Body of pancreas (tissue), 4 donors: Measurements from ENCODE around the gene PLCH1. TPM values are rescaled to one million over a fixed set of nuclear protein-coding genes. Genes with fewer than 3 reads are reported as not detected.
A peak's percentile ranks its signal among the peaks of the same experiment; 100 is the strongest.

Source experiments
- ATAC-seq: fragments of 150-250 bp; one replicate; pipeline ENCODE4 v1.9.1; 2016
- DNase-seq, 4 donors: peaks; one replicate each; pipeline ENCODE4 v3.0.0-alpha.2; 2019
- H3K27ac ChIP-seq, 4 donors: fragments of 200-600 bp; sonication (generic); 1 replicate in 3 of 4; 2 replicates in 1 of 4; pipeline versions ENCODE4 v1.5.1 to v1.6.1; 2016 to 2019; ENCODE audit warnings: mild to moderate bottlenecking in 1 of 4, mixed read lengths in 1 of 4, moderate library complexity in 1 of 4
- H3K27me3 ChIP-seq, 2 donors: fragments of 200-600 bp; sonication (generic); one replicate each; pipeline ENCODE4 v1.6.0; 2016; ENCODE audit warnings: mild to moderate bottlenecking in 1 of 2
- H3K36me3 ChIP-seq, 2 donors: fragments of 200-600 bp; sonication (generic); replicated peaks in 1 of 2; 2 replicates each; pipeline ENCODE4 v1.5.1; 2016; ENCODE audit warnings: low read depth in 2 of 2; ENCODE audit not compliant: insufficient read depth in 1 of 2
- H3K4me1 ChIP-seq: fragments of 200-600 bp; sonication (generic); one replicate; pipeline ENCODE4 v1.6.0; 2016
- H3K4me3 ChIP-seq, 2 donors: fragments of 200-600 bp; sonication (generic); 1 replicate in 1 of 2; 2 replicates in 1 of 2; pipeline ENCODE4 v1.5.1; 2016 to 2019
- H3K9me3 ChIP-seq, 3 donors: fragments of 200-600 bp; sonication (generic); 1 replicate in 2 of 3; 2 replicates in 1 of 3; pipeline ENCODE4 v1.5.1; 2016
- POLR2A ChIP-seq, 3 donors: fragments of 450-650 bp; IDR thresholded peaks; one replicate each; pipeline ENCODE4 v1.6.1; 2016; ENCODE audit warnings: antibody characterized with exemption in 3 of 3, mild to moderate bottlenecking in 2 of 3
- WGBS, 2 donors: methylation state at CpG; one replicate each; pipeline ENCODE4 v1.1.5; 2017; 5-methylcytosine and 5-hydroxymethylcytosine counted together
- intact Hi-C: fragments of 100-400 bp; cut with DNase I; formaldehyde crosslinking; loops from one replicate; pipeline ENCODE4 v1.15.1; 2023
- total RNA-seq, 2 donors: library from RNA; depleted of rRNA; stranded (reverse); fragments of >200 nt; gene quantifications; one replicate each; pipeline ENCODE4 v1.1.0, GENCODE V29; 2016
- TF ChIP-seq, protein P1 (sequence below), 7 experiments: fragments of 450-650 bp in 4 of 7; fragments of 200-600 bp in 3 of 7; sonication (generic) in 3 of 7; IDR thresholded peaks; one replicate each; pipeline ENCODE4 v1.5.1; 2016 to 2019; ENCODE audit warnings: antibody characterized with exemption in 7 of 7

Gene PLCH1
- total RNA-seq, 2 donors from 2014 or later = 3.0 to 5.2 TPM

DNA sequence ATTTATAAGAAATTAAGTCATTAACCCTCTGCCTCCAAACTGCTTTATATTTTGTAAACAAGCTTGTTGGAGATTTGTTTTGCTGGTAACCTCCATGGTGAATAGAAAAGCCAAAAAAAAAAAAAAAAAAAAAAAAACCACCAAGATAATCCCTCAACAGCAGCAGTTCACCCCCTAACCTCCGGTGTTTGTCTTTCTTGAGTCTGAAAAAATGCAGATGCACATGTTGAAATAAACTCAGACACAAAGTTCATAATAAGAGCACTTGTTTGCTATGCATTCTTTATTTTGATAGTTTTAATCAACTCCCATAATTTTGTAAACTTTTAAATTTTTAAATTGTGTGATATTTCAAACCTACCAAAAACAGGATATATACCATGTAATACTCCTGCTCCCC is 1.8 kb upstream of the PLCH1 start:
- no peak overlapping the region for H3K4me3 ChIP-seq
- no peaks in the 10 kb centered on the region for H3K9me3 ChIP-seq
- no peaks in the 10 kb centered on the region for H3K27me3 ChIP-seq
- peaks cover 19% of the 10 kb centered on the region for H3K4me1 ChIP-seq
- 83 to 95% methylated on average over 1 of the region's 1 CpG for WGBS, 2 donors
- no peak overlapping the region for H3K27ac ChIP-seq
- TF ChIP-seq POLR2A (IDR thresholded peaks at IDR 0.05) = no peak
- TF ChIP-seq, protein P1, sequence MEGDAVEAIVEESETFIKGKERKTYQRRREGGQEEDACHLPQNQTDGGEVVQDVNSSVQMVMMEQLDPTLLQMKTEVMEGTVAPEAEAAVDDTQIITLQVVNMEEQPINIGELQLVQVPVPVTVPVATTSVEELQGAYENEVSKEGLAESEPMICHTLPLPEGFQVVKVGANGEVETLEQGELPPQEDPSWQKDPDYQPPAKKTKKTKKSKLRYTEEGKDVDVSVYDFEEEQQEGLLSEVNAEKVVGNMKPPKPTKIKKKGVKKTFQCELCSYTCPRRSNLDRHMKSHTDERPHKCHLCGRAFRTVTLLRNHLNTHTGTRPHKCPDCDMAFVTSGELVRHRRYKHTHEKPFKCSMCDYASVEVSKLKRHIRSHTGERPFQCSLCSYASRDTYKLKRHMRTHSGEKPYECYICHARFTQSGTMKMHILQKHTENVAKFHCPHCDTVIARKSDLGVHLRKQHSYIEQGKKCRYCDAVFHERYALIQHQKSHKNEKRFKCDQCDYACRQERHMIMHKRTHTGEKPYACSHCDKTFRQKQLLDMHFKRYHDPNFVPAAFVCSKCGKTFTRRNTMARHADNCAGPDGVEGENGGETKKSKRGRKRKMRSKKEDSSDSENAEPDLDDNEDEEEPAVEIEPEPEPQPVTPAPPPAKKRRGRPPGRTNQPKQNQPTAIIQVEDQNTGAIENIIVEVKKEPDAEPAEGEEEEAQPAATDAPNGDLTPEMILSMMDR (IDR thresholded peaks at IDR 0.05) = no peak
- DNase-seq (no peak), ATAC-seq (no peak)
- intact Hi-C loops = no loop called here
- no peaks in the 10 kb centered on the region for H3K36me3 ChIP-seq

DNA sequence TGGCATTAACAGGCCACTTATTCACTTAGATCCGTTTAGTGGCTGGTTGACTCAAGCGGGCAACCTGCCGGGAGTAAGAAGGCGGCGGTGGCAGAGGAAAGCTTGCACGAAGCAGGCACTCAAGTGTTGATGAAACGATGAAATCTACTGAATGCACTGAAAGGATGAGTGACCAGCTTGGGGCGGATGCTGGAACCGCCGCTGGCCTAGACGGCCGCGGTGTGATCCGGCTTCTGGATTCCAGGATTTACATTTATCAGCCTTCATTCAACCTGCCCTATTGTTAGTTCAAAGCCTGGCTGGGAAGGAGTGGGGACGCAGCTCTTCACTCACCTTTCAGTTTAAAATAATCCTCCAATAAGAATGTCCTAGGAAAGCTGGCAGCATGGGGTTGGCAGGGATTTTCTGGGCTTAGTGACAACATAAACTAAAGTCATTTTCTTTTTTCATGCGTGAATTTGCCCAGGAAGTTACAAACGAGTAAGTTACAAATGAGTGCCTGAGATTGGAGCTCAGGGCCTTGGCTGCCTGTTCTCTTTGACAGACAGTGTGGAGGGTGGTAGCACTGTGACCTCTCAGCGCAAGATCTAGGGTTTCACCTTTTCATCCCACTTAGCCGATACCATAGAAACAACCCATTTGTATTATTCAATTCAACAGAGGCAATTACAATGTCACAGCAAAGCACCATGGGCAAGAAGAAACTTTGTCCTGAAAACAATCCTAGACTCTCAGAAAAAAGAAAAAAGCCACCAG is 1.1 kb upstream of the PLCH1 start:
- H3K9me3 ChIP-seq = no peaks in the 10 kb centered on the region
- TF ChIP-seq, protein P1 (IDR thresholded peaks at IDR 0.05) = no peak
- no peak for TF ChIP-seq POLR2A (IDR thresholded peaks at IDR 0.05)
- ATAC-seq (peak; percentile 23), DNase-seq (peak; percentile 21 to 52 (median 30))
- no peaks in the 10 kb centered on the region for H3K27me3 ChIP-seq
- intact Hi-C loops = no loop called here
- H3K27ac ChIP-seq = peak overlapping the region in 2 of 4 donors; percentile 18 to 80
- H3K36me3 ChIP-seq = no peaks in the 10 kb centered on the region
- H3K4me3 ChIP-seq = peak overlapping the region in 1 of 2 donors; percentile 85
- peaks cover 19% of the 10 kb centered on the region for H3K4me1 ChIP-seq
- WGBS, 2 donors = 12 to 14% methylated on average over 19 of the region's 19 CpGs

DNA sequence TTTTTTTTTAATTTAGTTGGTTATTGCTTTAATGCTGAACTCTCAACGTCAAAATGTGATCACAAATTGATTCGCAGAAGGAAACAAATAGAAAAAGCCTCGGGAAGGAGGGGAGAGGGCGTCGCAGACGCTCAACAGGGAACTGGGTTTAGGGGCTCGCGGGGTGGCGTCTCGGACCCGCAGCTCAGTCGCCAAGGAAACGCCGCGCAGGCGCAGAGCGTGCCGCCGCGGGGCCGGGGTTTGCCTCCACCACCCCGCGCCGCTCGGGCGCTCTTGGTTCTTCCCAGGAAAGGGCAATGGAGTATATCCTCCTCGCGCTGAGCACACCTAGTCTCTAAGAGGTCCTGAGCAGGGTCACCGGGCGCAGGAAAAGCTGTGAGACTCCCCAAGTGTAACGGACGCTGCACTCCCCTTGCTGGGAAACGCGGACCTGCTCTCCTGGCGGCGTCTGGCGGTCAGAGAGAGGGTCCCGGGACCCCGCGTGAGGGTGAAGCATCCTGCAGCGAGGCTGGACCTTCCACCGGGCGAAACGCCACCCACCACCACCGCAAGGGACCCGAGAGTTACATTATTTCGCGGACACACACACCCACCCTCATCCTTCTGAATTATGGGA is 753 bp downstream of the PLCH1 start:
- H3K36me3 ChIP-seq = no peaks in the 10 kb centered on the region
- ATAC-seq = peak; percentile 76
- H3K27ac ChIP-seq = peak overlapping the region; percentile 22 to 80 (median 65)
- WGBS, 2 donors = 0 to 2% methylated on average over 24 to 44 of the region's 48 CpGs
- peaks cover 19% of the 10 kb centered on the region for H3K4me1 ChIP-seq
- DNase-seq = peak; percentile 66 to 79 (median 69)
- TF ChIP-seq, protein P1 (IDR thresholded peaks at IDR 0.05) = no peak
- TF ChIP-seq POLR2A (IDR thresholded peaks at IDR 0.05) = peak in 2 of 3 donors; percentile 38 to 41
- H3K27me3 ChIP-seq = no peaks in the 10 kb centered on the region
- peaks cover 0 to 5% (median 0%) of the 10 kb centered on the region in 3 donors for H3K9me3 ChIP-seq
- intact Hi-C loops = no loop called here
- H3K4me3 ChIP-seq = peak overlapping the region; percentile 52 to 85

DNA sequence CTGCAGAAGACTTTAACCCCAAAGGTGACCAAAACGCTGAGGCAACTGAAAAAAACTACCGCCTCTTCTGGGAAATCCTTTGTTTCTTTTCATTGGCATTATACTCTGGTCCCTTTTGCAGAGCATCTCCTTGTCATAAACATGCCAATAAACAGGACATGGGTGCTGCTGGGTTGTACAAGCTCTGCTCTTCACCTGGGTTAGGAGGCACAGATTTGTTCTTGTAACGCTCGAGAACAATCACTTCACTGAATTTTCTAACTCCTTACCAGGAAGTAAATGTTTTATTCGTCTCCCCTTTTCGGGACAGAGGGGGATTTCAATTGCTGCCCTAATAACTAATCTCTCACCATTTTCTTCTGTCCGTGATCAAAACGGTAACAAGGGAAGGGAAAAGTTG is 1.3 kb downstream of the PLCH1 start:
- TF ChIP-seq, protein P1 (IDR thresholded peaks at IDR 0.05) = no peak
- TF ChIP-seq POLR2A (IDR thresholded peaks at IDR 0.05) = no peak
- H3K4me3 ChIP-seq = peak overlapping the region; percentile 52 to 85
- intact Hi-C loops = no loop called here
- H3K36me3 ChIP-seq = no peaks in the 10 kb centered on the region
- no peaks in the 10 kb centered on the region for H3K27me3 ChIP-seq
- H3K9me3 ChIP-seq = peaks cover 0 to 5% (median 0%) of the 10 kb centered on the region in 3 donors
- peaks cover 22% of the 10 kb centered on the region for H3K4me1 ChIP-seq
- DNase-seq (no peak), ATAC-seq (peak; percentile 44)
- peak overlapping the region in 3 of 4 donors; percentile 62 to 80 (median 68) for H3K27ac ChIP-seq
- 4 to 6% methylated on average over 8 of the region's 8 CpGs for WGBS, 2 donors
